Activated B cell treated with CpG ODN at 0.5 μM for 24 hours (primary cell): ENCODE data around the gene WRNIP1. TPM values are rescaled to one million over a fixed set of nuclear protein-coding genes. Genes with fewer than 3 reads are reported as not detected.

Experiments used
- ATAC-seq: fragments of 200-7000 bp; cut with Tn5 transposase; one replicate; pipeline ENCODE4 v1.10.0; 2021; ENCODE audit warnings: low read depth, mild to moderate bottlenecking, moderate library complexity
- CTCF ChIA-PET: fragments of 350-600 bp; sonication (Branson Sonifier 250); formaldehyde crosslinking; loops from one replicate; lab custom pipeline; 2021; ENCODE audit warnings: antibody characterized with exemption; lab: Charles Lee
- POLR2A ChIA-PET: fragments of 350-600 bp; sonication (Branson Sonifier 250); formaldehyde crosslinking; loops from one replicate; lab custom pipeline; 2021; ENCODE audit warnings: antibody characterized with exemption; lab: Charles Lee
- DNase-seq: peaks from one replicate; pipeline ENCODE4 v3.0.0; 2022
- H3K27ac Mint-ChIP-seq: one replicate; pipeline ENCODE4 v1.8.0; 2020; ENCODE audit warnings: mixed read lengths
- H3K27me3 Mint-ChIP-seq: one replicate; pipeline ENCODE4 v1.8.0; 2021; ENCODE audit warnings: mixed read lengths
- H3K36me3 Mint-ChIP-seq: one replicate; pipeline ENCODE4 v1.8.0; 2021; ENCODE audit warnings: low read depth, mixed read lengths
- H3K4me1 Mint-ChIP-seq: one replicate; pipeline ENCODE4 v1.8.0; 2021; ENCODE audit warnings: mixed read lengths
- H3K4me3 Mint-ChIP-seq: one replicate; pipeline ENCODE4 v1.8.0; 2020; ENCODE audit warnings: mild to moderate bottlenecking, mixed read lengths
- H3K9me3 Mint-ChIP-seq: one replicate; pipeline ENCODE4 v1.8.0; 2020; ENCODE audit warnings: mixed read lengths
- intact Hi-C: fragments of 100-400 bp; cut with micrococcal nuclease; formaldehyde crosslinking; loops from one replicate; pipeline ENCODE4 v1.15.1; 2024
- total RNA-seq: library from RNA; stranded (reverse); gene quantifications from 2 replicates; pipeline ENCODE4 v1.2.3, GENCODE V29; 2022
- TF ChIP-seq, protein P1 (sequence below): fragments of 200-600 bp; IDR thresholded peaks from one replicate; pipeline ENCODE4 v1.8.0; 2022; ENCODE audit warnings: antibody characterized with exemption, mild to moderate bottlenecking

The WRNIP1 gene
- total RNA-seq = 31.6 and 31.9 TPM in 2 replicates

DNA sequence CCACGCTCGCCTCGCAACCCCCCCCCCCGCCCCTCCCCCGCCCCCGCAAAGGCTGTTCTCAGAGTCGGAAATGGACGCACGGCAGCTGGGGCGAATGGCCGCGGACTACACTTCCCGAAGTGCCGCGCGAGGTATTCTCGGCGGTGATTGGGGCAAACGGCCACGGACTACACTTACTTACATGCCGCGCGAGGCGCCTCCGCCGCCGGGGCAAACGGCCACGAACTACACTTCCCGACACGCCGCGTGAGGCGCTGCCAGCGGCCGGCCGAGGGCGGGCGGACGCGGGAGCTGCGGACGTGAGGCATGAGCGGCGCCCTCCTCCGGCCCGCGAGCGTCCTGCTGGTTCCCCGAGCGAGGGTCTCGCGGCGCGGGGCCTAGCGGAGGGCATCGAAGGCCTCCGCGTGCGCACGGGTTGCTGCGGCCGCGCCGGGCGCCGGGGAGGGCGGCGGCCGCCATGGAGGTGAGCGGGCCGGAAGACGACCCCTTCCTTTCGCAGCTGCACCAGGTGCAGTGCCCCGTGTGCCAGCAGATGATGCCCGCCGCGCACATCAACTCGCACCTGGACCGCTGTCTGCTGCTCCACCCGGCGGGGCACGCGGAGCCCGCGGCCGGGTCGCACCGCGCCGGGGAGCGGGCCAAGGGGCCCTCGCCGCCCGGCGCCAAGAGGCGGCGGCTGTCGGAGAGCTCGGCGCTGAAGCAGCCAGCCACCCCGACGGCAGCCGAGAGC, at the start of gene WRNIP1:
Gene WRNIP1 (plus strand): TSS at position 228 of the 730 bp plus-strand sequence. CDS start 230 bp downstream, at position 458.
- peak; percentile 89 for ATAC-seq
- H3K9me3 Mint-ChIP-seq = no peaks in the 10 kb centered on the region
- TF ChIP-seq, protein P1, sequence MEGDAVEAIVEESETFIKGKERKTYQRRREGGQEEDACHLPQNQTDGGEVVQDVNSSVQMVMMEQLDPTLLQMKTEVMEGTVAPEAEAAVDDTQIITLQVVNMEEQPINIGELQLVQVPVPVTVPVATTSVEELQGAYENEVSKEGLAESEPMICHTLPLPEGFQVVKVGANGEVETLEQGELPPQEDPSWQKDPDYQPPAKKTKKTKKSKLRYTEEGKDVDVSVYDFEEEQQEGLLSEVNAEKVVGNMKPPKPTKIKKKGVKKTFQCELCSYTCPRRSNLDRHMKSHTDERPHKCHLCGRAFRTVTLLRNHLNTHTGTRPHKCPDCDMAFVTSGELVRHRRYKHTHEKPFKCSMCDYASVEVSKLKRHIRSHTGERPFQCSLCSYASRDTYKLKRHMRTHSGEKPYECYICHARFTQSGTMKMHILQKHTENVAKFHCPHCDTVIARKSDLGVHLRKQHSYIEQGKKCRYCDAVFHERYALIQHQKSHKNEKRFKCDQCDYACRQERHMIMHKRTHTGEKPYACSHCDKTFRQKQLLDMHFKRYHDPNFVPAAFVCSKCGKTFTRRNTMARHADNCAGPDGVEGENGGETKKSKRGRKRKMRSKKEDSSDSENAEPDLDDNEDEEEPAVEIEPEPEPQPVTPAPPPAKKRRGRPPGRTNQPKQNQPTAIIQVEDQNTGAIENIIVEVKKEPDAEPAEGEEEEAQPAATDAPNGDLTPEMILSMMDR = no peak
- DNase-seq = peak; percentile 92
- H3K36me3 Mint-ChIP-seq = peaks cover 14% of the 10 kb centered on the region
- no peaks in the 10 kb centered on the region for H3K27me3 Mint-ChIP-seq
- intact Hi-C loops = loop anchor here (1.0 to 5.0 kb wide), 9 partner anchors 32 to 1253 kb away; partner anchors contain the start of genes BPHL, GMDS, RIPK1 and SERPINB1
- peak within 1 kb of the TSS; percentile 93 for H3K4me3 Mint-ChIP-seq
- ChIA-PET POLR2A (interaction anchor here (0.6 to 2.7 kb wide), 16 partner anchors 8 to 1002 kb away, joined by 3 to 19 read pairs (median 4); partner anchors contain the start of genes BPHL, NQO2, RIPK1 and SERPINB1), CTCF (interaction anchor here (1.0 to 1.5 kb wide), 5 partner anchors 26 to 223 kb away, joined by 3 to 5 read pairs (median 3); no protein-coding TSS in a partner anchor)
- peaks cover 39% of the 10 kb centered on the region for H3K4me1 Mint-ChIP-seq
- H3K27ac Mint-ChIP-seq = peak within 1 kb of the TSS; percentile 99

DNA sequence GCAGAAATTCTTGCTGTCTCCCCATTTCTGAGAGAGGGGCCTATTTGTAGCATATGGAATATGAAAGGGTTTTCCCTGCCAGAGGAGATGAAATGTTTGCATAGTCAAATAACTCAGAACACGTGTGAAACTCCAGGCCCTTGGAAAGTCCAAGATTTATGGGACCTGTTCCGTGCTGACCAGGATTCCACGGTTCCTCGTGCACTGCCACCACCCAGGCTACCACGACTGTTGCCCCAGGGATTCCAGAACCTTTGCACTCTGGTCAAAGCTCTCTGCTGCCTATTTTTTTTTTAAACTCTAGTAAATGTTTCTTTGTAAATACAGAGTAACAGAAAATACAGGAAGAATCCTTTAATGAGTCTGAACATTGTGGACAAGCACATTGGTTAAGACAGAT, 49.5 kb upstream of the WRNIP1 start:
- POLR2A ChIA-PET = no interaction called here
- Mint-ChIP-seq H3K4me1 (peaks cover 5% of the 10 kb centered on the region), H3K9me3 (peaks cover 2% of the 10 kb centered on the region), H3K4me3 (no peak overlapping the region), H3K27ac (no peak overlapping the region), H3K36me3 (peaks cover 1% of the 10 kb centered on the region), H3K27me3 (peaks cover 3% of the 10 kb centered on the region)
- intact Hi-C loops = no loop called here
- ATAC-seq = no peak
- no peak for DNase-seq
- TF ChIP-seq, protein P1 = no peak
- CTCF ChIA-PET = no interaction called here

DNA sequence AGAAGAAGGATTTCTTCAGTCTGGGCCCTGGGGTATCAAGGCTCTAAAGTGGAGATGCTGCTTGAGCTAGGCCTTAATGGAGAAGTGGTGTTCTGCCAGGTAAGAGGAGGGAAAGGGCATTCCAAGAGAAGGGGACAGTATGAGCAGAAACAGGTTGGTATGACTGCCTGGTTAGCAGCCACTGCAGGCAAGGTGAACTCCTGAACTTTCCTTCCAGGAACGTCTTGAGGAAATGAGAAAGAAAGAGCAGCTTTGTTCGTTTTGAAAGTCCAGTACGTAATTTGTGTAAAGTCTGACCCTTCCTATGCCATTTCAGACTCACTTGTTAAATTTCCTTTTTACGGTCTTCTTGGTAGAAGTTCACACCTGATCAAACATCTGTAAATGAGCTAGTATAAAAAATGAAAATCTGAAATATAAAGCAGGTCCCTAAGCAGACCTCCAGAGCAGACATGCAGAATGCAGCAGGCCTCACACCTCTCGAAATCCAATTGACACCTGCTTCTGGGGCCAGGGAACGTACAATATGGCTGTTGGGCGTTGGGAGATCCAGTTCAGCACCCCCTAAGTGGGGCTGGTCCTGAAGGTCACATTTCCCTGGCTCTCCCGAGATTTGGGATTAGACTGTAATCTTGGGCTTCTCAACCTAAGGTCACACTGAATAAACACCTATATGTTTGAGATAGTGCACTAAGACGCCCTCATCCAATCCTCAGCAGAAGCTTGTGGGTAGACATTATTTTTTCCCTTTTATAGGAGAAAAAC, 48.1 kb upstream of the WRNIP1 start:
- H3K4me3 Mint-ChIP-seq = no peak overlapping the region
- TF ChIP-seq, protein P1 = no peak
- H3K9me3 Mint-ChIP-seq = peaks cover 4% of the 10 kb centered on the region
- H3K27ac Mint-ChIP-seq = no peak overlapping the region
- H3K36me3 Mint-ChIP-seq = peaks cover 1% of the 10 kb centered on the region
- ChIA-PET CTCF (no interaction called here), POLR2A (no interaction called here)
- ATAC-seq = no peak
- DNase-seq = no peak
- no peaks in the 10 kb centered on the region for H3K27me3 Mint-ChIP-seq
- intact Hi-C loops = no loop called here
- peaks cover 5% of the 10 kb centered on the region for H3K4me1 Mint-ChIP-seq

DNA sequence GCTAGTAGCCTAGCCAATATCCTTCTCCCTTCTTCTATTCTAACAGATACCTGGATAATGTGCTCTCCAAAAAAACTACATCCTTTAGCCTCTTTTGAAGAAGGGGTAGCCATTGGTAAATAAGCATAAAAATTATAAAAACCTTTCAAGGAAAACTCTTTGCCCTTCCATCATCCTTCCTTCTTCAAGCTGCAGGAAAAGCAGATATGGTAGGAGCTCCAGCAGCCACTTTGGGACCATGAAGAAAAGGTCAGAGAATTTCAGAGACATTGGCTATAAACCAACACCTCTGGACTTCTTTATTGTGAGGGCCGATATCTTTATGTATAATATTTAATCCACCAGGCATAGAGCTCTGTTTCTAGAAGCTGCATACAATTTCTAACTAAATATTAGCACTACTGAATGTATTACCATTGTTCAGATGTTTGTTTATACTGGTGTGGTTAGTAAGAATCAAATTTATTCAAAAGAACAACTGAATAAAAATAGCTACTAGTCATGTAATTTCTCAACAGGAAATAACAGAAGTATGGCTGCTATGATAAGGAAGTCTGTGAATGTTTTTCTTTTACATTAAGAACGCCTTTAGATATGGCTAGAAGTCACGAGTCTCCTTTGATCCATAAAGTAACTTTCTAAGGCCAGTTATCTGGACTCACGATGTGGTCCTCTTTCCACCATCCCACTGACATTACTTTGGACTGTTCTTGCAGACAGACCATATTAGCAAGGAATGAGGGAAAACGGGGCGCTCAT, 46.7 kb upstream of the WRNIP1 start:
- intact Hi-C loops = no loop called here
- peaks cover 7% of the 10 kb centered on the region for H3K9me3 Mint-ChIP-seq
- no peak for DNase-seq
- H3K4me3 Mint-ChIP-seq = no peak overlapping the region
- peaks cover 5% of the 10 kb centered on the region for H3K4me1 Mint-ChIP-seq
- H3K27ac Mint-ChIP-seq = no peak overlapping the region
- ChIA-PET CTCF (no interaction called here), POLR2A (no interaction called here)
- TF ChIP-seq, protein P1 = no peak
- H3K27me3 Mint-ChIP-seq = no peaks in the 10 kb centered on the region
- H3K36me3 Mint-ChIP-seq = peaks cover 1% of the 10 kb centered on the region
- ATAC-seq = no peak
